ENCODE results near the gene C9orf43. TPM values are rescaled to one million over a fixed set of nuclear protein-coding genes. Genes with fewer than 3 reads are reported as not detected.
A peak's percentile ranks its signal among the peaks of the same experiment; 100 is the strongest.
"Not testable (repeated sequence)": the region's sequence is repeated elsewhere in the genome, so short reads cannot be mapped to it uniquely, and the experiment has no call there.

Gene C9orf43
- total RNA-seq, 1 donor: 0.43 TPM

DNA sequence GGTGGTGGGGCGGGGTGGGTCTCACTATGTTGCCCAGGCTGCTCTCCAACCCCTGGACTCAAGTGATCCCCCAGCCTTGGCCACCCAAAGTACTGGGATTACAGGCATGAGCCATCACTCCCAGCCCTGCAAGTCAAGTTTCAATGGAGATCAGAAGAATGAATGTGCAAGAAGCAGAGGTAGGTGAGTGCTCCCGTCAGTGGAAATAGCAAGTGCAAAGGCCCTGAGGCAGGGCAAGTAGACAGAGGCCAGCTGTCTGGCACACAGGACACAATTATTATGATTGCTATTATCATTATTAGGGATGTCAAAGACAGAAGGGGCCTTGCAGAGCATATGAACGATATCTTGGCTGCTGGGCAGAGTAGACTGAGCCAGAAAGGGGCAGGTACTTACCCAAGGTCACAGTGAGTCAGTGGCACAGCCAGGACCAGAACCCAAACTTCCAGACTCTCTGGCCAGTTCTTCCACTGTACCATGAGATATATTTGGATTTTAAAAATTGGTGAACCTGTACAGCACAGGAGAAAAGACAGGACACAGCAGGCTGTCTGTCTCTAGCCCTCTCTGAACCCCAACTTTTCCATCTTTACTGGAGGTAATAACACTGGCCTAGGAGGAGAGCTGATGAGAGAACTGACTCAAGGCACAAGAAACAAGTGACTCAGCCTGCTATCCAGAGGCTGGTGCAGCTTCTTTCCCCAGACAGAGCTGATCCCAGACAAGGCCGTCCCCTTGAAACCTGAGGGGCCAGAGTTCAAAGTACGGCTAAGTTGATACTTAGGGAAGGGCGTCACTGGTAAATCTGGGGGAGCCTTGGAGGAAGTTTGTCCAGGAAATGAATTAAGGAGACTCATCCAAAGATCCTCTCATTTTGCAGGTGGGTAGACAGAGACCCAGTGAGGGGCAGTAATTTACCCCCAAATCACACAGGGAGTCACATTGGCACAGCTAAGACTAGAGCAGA lies 35.2 kb upstream of the C9orf43 start:
- DNase-seq (ENCODE audit: low read depth): no peak
- TF ChIP-seq CTCF (IDR thresholded peaks at IDR 0.05; ENCODE audit: insufficient read depth, low read depth, low read length): no peak
- no peak overlapping the region for H3K4me3 ChIP-seq (ENCODE audit: low read depth, low read length)

GRCh38 chr9:113376634-113377567 lies 33.6 kb upstream of the C9orf43 start, which contains the start of gene HDHD3:
Gene HDHD3, minus strand, starts transcription at chr9:113376986. Its CDS starts 2,632 bp downstream, at chr9:113374354.
- peak; percentile 64 for DNase-seq (ENCODE audit: low read depth)
- no peak for TF ChIP-seq CTCF (IDR thresholded peaks at IDR 0.05; ENCODE audit: insufficient read depth, low read depth, low read length)
- peak within 1 kb of the TSS; percentile 91 for H3K4me3 ChIP-seq (ENCODE audit: low read depth, low read length)

GRCh38 chr9:113379094-113379828 lies 31.3 kb upstream of the C9orf43 start:
- H3K4me3 ChIP-seq (ENCODE audit: low read depth, low read length); DNase-seq (ENCODE audit: low read depth): not testable (repeated sequence)

GRCh38 chr9:113379829-113380210 lies 30.7 kb upstream of the C9orf43 start:
- DNase-seq (ENCODE audit: low read depth); H3K4me3 ChIP-seq (ENCODE audit: low read depth, low read length): not testable (repeated sequence)

DNA sequence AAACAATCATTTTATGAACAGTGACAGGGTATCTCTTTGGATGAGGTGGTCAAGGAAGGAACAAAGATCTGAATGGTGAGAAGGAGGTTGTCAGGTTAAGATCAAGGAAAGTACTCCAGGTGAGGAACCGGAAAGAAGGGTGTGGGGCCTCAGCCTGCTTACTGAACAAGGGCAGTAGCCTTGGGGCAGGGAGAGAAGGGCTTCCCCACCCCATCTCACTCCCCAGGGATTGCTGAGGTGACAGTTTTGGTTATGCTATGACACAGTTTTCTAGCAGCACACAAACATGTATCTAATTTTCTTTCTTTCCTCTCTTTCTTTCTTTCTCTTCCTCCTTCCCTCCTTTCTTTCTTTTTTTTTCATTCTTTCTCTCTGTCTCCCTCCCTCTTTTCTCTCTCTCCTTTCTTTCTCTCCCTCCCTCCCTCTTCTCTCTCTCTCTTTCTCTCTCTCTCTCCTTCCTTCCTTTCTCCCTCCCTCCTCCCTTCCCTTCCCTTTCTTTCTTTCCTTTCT lies 29.6 kb upstream of the C9orf43 start:
- H3K4me3 ChIP-seq (ENCODE audit: low read depth, low read length): no peak overlapping the region
- no peak for DNase-seq (ENCODE audit: low read depth)
- no peak for TF ChIP-seq CTCF (IDR thresholded peaks at IDR 0.05; ENCODE audit: insufficient read depth, low read depth, low read length)

DNA sequence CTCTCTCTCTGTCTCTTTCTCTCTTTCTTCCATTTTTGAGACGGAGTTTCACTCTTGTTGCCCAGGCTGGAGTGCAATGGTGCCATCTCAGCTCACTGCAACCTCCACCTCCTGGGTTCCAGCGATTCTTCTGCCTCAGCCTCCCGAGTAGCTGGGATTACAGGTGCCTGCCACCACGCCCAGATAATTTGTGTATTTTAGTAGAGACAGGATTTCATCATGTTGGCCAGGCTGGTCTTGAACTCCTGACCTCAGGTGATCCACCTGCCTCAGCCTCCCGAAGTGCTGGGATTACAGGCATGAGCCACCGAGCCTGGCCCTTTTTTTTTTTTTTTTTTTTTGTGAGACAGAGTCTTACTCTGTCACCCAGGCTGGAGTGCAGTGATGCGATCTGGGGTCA lies 29.1 kb upstream of the C9orf43 start:
- H3K4me3 ChIP-seq (ENCODE audit: low read depth, low read length); DNase-seq (ENCODE audit: low read depth): not testable (repeated sequence)

GRCh38 chr9:113381909-113382411 lies 28.6 kb upstream of the C9orf43 start:
- DNase-seq (ENCODE audit: low read depth): no peak
- no peak overlapping the region for H3K4me3 ChIP-seq (ENCODE audit: low read depth, low read length)
- no peak for TF ChIP-seq CTCF (IDR thresholded peaks at IDR 0.05; ENCODE audit: insufficient read depth, low read depth, low read length)
